Stimulated activated effector memory CD8-positive, alpha-beta T cell treated with anti-CD3 and anti-CD28 coated beads, Interleukin-12 subunit alpha, Interleukin-12 subunit beta, amount 100 ng/mL, for 72 hours (primary cell): ENCODE measurements around the gene EZH1.

Experiments
- ATAC-seq: fragments of 150-1000 bp; cut with Tn5 transposase; 2 replicates; pipeline ENCODE4 v1.10.0; 2021
- DNase-seq, 2 donors: peaks; one replicate each; pipeline ENCODE4 v3.0.0; 2021 to 2022; ENCODE audit warnings: low spot score in 2 of 2
- H3K27ac Mint-ChIP-seq: one replicate; pipeline ENCODE4 v1.8.0; 2022; ENCODE audit warnings: mild to moderate bottlenecking, mixed read lengths
- H3K36me3 Mint-ChIP-seq: one replicate; pipeline ENCODE4 v1.8.0; 2022; ENCODE audit warnings: mild to moderate bottlenecking, mixed read lengths
- H3K4me1 Mint-ChIP-seq: one replicate; pipeline ENCODE4 v1.8.0; 2022; ENCODE audit warnings: mixed read lengths
- H3K4me3 Mint-ChIP-seq: one replicate; pipeline ENCODE4 v1.8.0; 2022; ENCODE audit warnings: mild to moderate bottlenecking, mixed read lengths
- H3K9me3 Mint-ChIP-seq: one replicate; pipeline ENCODE4 v1.8.0; 2022; ENCODE audit warnings: mixed read lengths

The EZH1 gene

GRCh38 chr17:42744806-42745617, at the start of gene EZH1:
EZH1 (minus strand) TSS chr17:42745040; CDS start chr17:42728941, 16,099 bp downstream.
- H3K27ac Mint-ChIP-seq, result peak within 1 kb of the TSS; percentile 94
- H3K4me1 Mint-ChIP-seq, result peaks cover 8% of the 10 kb centered on the region
- peak within 1 kb of the TSS; percentile 87 for H3K4me3 Mint-ChIP-seq
- peaks cover 18% of the 10 kb centered on the region for H3K36me3 Mint-ChIP-seq
- DNase-seq, result peak; percentile 94 to 96
- H3K9me3 Mint-ChIP-seq, result no peaks in the 10 kb centered on the region
- ATAC-seq, result peak; percentile 95

DNA sequence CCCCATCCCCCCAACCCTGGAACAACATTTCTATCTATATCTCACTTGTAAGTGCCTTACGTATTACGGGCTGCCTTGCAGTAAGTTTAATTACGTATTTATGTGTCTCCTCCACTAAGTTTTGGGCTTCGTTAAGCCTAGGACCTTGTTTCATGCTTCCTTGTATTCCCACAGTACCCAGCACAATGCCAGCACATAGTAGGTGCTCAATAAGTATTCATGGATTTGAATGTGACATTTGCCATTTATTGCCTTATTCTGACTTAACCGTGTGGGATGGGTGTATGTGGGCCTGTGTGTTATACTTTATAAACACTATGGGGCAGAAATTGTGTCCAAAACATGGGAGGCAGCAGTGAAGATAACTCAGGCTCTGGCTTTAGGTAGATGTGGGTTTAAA, 47.7 kb upstream of the EZH1 start:
- Mint-ChIP-seq H3K36me3 (peaks cover 4% of the 10 kb centered on the region), H3K27ac (no peak overlapping the region), H3K9me3 (no peaks in the 10 kb centered on the region), H3K4me1 (peaks cover 31% of the 10 kb centered on the region), H3K4me3 (no peak overlapping the region)
- DNase-seq (no peak), ATAC-seq (no peak)

DNA sequence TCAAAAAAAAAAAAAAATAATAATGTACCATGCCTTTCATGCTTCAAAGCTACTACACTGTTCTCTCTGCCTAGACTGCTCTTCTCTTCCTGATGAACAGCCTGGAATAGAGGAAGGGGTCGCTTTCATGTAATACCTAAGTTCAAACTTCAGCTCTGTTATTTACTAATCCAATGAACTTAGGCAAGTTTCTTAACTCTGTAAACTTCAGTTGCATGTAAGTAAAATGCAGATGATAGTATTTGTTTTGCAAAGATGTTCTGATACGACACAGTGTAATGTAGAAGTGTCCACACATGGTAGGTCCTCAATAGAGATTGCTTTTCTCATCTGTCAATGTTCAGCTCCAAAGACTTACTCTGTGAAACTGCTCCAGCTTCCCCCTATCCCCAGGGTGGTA, 47.1 kb upstream of the EZH1 start:
- H3K27ac Mint-ChIP-seq, result no peak overlapping the region

DNA sequence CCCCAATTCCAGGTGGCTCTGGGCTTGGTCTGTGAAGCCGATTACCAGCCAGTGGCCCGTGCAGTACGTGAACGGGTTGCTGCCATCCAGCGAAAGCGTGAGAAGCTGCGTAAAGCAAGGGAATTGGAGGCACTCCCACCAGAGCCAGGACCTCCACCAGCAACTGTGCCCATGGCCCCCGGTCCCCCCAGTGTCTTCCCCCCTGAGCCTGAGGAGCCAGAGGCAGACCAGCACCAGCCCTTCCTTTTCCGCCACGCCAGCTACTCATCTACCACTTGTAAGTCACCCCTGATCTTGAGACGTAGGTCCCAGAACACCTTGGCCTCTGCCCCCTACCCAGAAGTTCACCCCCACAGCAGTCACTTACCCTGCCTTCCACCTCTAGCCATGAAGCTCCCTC, 42.4 kb upstream of the EZH1 start:
- no peak for ATAC-seq
- no peak for DNase-seq
- no peak overlapping the region for H3K27ac Mint-ChIP-seq

More for the DNA sequence above, 47.1 kb upstream of the EZH1 start:
- ATAC-seq, result no peak
- no peaks in the 10 kb centered on the region for H3K9me3 Mint-ChIP-seq
- no peak for DNase-seq
- peaks cover 25% of the 10 kb centered on the region for H3K4me1 Mint-ChIP-seq
- no peak overlapping the region for H3K4me3 Mint-ChIP-seq
- H3K36me3 Mint-ChIP-seq, result peaks cover 4% of the 10 kb centered on the region

DNA sequence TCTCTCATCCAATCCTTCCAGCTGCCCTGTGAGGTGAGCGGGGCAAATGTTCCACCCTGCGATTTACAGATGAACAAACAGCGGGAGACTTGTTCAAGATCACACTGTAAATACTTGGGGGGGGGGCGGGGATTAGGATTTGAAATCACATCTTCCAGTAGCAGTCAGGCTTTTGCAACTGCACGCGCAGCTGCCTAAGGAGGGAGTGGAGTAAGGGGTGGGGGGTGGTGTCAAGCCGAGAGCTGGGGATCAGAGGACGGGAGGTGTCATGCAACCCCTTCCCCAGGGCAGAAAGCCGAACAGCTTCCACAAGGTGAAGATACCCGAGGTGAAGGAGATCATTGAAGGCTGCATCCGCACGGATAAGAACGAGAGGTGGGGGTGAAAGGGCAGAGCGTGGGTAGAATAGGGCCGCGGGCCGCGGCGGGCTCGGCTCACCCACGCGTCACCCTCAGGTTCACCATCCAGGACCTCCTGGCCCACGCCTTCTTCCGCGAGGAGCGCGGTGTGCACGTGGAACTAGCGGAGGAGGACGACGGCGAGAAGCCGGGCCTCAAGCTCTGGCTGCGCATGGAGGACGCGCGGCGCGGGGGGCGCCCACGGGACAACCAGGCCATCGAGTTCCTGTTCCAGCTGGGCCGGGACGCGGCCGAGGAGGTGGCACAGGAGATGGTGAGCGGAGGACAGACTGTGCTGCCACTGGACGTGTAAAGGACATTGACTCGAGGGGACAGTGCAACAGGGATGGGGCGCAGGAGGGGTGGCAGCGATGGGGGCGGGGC, 40.2 kb upstream of the EZH1 start:
- peak; percentile 27 for ATAC-seq
- peaks cover 31% of the 10 kb centered on the region for H3K4me1 Mint-ChIP-seq

More for the DNA sequence above, 42.4 kb upstream of the EZH1 start:
- Mint-ChIP-seq H3K9me3 (no peaks in the 10 kb centered on the region), H3K4me3 (no peak overlapping the region), H3K4me1 (peaks cover 31% of the 10 kb centered on the region), H3K36me3 (peaks cover 4% of the 10 kb centered on the region)

GRCh38 chr17:42784409-42784808, 39.6 kb upstream of the EZH1 start:
- DNase-seq, result no peak
- Mint-ChIP-seq H3K4me3 (no peak overlapping the region), H3K27ac (no peak overlapping the region), H3K36me3 (peaks cover 6% of the 10 kb centered on the region), H3K9me3 (no peaks in the 10 kb centered on the region), H3K4me1 (peaks cover 36% of the 10 kb centered on the region)
- ATAC-seq, result no peak

More for the DNA sequence above, 40.2 kb upstream of the EZH1 start:
- H3K9me3 Mint-ChIP-seq, result no peaks in the 10 kb centered on the region
- DNase-seq, result no peak
- H3K4me3 Mint-ChIP-seq, result no peak overlapping the region
- H3K27ac Mint-ChIP-seq, result no peak overlapping the region
- H3K36me3 Mint-ChIP-seq, result peaks cover 4% of the 10 kb centered on the region

DNA sequence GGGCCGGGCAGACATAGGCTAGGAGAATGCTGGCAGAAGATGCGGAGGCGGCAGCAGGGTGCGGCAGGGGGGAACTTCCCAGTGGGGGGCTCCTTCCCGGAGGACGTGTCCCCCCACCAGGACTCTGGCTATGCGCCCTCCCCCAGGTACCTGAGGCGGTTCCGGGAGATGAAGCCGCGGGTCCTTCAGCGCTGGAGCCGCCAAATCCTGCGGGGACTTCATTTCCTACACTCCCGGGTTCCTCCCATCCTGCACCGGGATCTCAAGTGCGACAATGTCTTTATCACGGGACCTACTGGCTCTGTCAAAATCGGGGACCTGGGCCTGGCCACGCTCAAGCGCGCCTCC, 38.9 kb upstream of the EZH1 start:
- peaks cover 41% of the 10 kb centered on the region for H3K4me1 Mint-ChIP-seq
- H3K9me3 Mint-ChIP-seq, result no peaks in the 10 kb centered on the region
- no peak overlapping the region for H3K4me3 Mint-ChIP-seq
- peaks cover 13% of the 10 kb centered on the region for H3K36me3 Mint-ChIP-seq
- ATAC-seq (no peak), DNase-seq (no peak)
- H3K27ac Mint-ChIP-seq, result no peak overlapping the region

DNA sequence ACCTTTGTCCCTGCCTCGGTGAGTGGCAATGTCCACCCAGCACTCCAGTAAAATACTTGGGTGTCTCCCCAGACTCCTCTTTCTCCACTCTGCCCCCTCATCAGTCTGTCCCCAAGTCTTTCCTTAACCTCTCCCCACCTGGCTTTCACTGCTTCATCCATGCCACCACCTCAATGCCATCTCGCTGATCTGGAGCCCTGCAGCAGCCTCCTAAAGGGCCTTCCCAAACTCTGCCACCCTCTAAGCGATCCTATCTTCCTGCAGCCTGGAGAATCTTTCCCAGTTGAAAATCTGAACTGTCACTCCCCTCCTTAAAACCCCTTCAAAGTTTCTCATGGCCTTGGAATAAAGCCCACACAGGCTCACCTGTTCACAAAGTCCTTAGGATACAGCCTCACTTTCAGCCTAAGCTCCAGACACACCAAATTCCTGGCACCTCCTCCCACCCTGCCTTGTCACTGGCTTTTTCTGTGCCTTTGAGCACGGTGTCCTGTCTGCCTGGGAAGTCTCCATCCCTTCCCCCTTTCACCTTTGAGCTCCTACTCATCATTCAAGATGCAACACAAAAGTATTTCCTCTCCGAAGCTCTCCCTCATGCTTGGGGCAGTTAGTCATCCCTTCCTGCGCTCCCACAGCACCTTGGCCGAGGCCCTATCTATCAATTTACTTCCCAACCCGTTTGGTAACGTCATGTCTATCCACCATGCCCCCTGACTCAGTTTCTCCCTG, 38.4 kb upstream of the EZH1 start:
- Mint-ChIP-seq H3K4me3 (no peak overlapping the region), H3K4me1 (peaks cover 41% of the 10 kb centered on the region), H3K36me3 (peaks cover 15% of the 10 kb centered on the region), H3K27ac (no peak overlapping the region), H3K9me3 (no peaks in the 10 kb centered on the region)
- DNase-seq, result no peak
- ATAC-seq, result no peak

DNA sequence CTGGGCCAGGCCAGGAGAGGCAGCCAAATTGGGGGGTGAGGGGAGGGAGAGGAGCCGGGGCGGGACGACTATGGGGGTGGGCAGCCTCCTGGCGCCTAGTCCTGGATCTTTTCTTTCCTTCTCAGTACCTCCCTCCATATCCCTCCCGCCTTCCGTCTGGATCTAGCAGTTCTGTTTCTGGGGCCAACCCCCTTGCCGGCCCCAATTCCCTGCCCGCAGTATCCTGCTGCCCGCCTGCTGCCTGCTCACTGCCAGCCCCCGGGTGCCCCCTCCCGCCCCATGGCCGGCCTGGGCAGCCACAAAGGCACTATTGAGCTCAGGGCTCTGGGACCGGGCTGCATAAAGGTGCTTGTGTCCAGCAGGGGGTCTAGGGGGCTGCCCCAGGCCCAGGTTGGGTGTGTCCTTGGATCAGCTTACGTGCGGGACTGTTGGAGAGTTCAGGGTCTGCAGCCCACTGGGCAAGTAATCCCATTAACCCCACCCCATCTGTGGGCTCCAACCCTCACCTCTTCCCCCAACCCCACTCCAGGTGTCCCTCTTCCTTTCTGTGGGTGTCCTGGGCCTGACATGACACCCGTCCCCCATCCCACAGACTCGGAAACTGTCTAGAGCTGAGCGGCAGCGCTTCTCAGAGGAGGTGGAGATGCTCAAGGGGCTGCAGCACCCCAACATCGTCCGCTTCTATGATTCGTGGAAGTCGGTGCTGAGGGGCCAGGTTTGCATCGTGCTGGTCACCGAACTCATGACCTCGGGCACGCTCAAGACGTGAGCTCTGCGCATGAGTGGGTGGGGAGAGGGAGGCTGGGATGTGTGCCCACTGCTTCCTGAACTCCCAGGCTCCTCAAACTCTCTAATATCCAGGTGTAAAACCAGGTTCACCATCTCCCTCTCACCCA, 37.6 kb upstream of the EZH1 start:
- no peak for DNase-seq
- Mint-ChIP-seq H3K9me3 (no peaks in the 10 kb centered on the region), H3K4me3 (no peak overlapping the region), H3K4me1 (peaks cover 41% of the 10 kb centered on the region), H3K27ac (no peak overlapping the region), H3K36me3 (peaks cover 21% of the 10 kb centered on the region)
- no peak for ATAC-seq

DNA sequence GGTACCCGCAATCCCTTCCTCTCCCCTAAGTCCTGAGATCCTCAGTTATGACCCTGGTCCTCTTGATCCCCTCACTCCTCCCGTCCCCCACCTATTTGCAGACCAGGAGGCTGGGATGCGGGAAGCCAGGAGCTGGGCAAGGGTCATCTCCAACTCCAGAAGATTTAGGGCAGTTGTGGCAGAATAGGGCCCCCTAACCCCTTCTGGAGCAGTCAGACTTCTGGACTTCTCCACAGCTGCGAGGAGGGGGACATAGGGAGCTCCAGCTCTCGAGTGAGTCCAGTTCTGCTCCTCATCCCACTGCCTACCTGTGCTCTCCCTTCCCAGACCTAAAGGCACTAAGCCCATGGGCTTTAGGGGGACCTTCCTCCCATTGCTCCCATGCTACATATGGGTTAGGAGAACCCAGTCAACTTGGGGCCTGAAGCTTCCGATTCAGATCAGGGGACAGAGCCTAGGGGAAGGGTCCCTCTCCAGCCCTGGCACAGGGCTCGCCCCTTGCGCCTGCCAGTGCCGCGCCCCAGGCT, 36.9 kb upstream of the EZH1 start:
- H3K36me3 Mint-ChIP-seq, result peaks cover 28% of the 10 kb centered on the region
- no peaks in the 10 kb centered on the region for H3K9me3 Mint-ChIP-seq
- no peak overlapping the region for H3K27ac Mint-ChIP-seq
- peaks cover 41% of the 10 kb centered on the region for H3K4me1 Mint-ChIP-seq
- no peak overlapping the region for H3K4me3 Mint-ChIP-seq
- no peak for DNase-seq
- ATAC-seq, result no peak

DNA sequence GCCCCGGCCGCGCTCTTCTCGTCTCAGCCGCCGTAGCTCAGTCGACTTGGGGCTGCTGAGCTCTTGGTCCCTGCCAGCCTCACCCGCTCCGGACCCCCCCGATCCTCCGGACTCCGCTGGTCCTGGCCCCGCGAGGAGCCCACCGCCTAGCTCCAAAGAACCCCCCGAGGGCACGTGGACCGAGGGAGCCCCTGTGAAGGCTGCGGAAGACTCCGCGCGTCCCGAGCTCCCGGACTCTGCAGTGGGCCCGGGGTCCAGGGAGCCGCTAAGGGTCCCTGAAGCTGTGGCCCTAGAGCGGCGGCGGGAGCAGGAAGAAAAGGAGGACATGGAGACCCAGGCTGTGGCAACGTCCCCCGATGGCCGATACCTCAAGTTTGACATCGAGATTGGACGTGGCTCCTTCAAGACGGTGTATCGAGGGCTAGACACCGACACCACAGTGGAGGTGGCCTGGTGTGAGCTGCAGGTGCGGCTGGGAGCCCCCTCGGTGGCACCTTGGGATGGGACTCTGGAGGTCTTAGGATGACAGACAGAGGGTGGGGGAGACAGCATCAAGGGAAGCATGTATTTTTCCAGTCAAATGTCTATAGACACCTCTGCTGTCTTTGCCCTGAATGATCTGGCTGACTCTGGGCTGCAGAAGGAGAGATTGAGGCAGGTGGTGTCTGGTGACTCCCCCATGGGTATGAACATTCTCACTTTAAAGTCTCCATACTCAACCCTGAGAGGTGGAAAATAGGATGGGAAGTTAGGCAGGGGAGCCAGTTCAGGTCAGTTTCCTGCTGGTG, 36.2 kb upstream of the EZH1 start:
- Mint-ChIP-seq H3K27ac (no peak overlapping the region), H3K9me3 (no peaks in the 10 kb centered on the region), H3K4me3 (no peak overlapping the region), H3K4me1 (peaks cover 41% of the 10 kb centered on the region), H3K36me3 (peaks cover 35% of the 10 kb centered on the region)
- DNase-seq, result no peak
- ATAC-seq, result no peak

DNA sequence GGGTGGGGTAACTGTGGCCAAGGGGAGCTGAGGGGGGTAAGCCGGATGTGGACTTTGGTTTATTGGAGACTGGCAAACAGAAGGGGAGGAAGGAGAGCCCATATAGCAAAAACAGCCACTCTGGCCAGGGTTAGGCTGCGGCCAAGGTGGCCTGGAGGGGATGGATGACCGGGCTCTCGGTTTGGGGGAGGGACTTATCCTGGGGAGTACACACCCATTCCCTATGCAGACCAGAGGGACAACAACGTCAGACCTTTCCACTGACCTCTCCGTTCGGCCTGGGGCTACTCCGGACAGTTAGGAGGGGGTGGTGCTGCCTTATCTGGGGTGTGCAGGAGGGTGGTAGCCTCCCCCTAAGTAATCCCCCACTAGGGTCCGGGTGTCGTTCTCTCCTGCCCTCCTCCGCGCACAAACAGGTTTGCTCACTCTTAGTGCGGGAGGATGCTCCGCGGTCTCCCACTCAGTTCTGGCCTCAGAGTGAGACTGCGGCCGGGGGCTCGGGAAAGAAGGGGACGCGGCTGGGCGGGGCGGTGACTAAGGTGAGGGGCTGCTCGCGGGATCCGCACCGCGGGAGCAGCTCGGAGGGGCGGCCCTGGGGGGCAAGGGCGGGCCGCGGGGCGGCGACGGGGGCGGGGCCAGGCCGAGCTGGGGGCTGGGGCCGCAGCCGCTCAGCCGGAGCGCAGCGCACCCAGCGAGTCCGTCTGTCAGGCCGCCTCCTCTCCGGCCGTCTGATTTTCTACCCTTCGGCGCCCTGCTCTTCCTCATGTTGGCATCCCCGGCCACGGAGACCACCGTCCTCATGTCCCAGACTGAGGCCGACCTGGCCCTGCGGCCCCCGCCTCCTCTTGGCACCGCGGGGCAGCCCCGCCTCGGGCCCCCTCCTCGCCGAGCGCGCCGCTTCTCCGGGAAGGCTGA, 35.4 kb upstream of the EZH1 start, which contains the start of gene WNK4:
WNK4 (plus strand) TSS at position 675 of the 915 bp plus-strand sequence; CDS start at position 764, 89 bp downstream.
- Mint-ChIP-seq H3K27ac (no peak within 1 kb of the TSS), H3K4me3 (no peak within 1 kb of the TSS), H3K4me1 (peaks cover 34% of the 10 kb centered on the region), H3K36me3 (peaks cover 43% of the 10 kb centered on the region), H3K9me3 (no peaks in the 10 kb centered on the region)
- no peak for DNase-seq
- ATAC-seq, result no peak
